Measurements from ENCODE around the gene SYNE2.
"Not testable (repeated sequence)": the region's sequence is repeated elsewhere in the genome, so short reads cannot be mapped to it uniquely, and the experiment has no call there.

Gene SYNE2
- long read RNA-seq, donor 1, partial matches to known transcripts: 8 of 12 reads
- long read RNA-seq, donor 1, other reads (novel, unspliced or antisense): 0 of 12 reads
- long read RNA-seq, donor 2, partial matches to known transcripts: 0 of 1 reads
- long read RNA-seq, donor 2, other reads (novel, unspliced or antisense): 0 of 1 reads
- long read RNA-seq, donor 3, partial matches to known transcripts: 0 of 2 reads
- long read RNA-seq, donor 3, other reads (novel, unspliced or antisense): 0 of 2 reads
- long read RNA-seq, donor 4, partial matches to known transcripts: 10 of 11 reads
- long read RNA-seq, donor 4, other reads (novel, unspliced or antisense): 0 of 11 reads
- long read RNA-seq, donor 5: 0 reads
- long read RNA-seq, donor 6, partial matches to known transcripts: 12 of 13 reads
- long read RNA-seq, donor 6, other reads (novel, unspliced or antisense): 0 of 13 reads
- long read RNA-seq, donor 7: 0 reads
- long read RNA-seq, donor 8, partial matches to known transcripts: 25 of 27 reads
- long read RNA-seq, donor 8, other reads (novel, unspliced or antisense): 0 of 27 reads

- peak; percentile 96 for DNase-seq
These were observed at the start of gene SYNE2 for GRCh38 chr14:63852817-63853731. TSS of gene SYNE2 (plus strand) at chr14:63853004. CDS start at chr14:63909149, 56,145 bp downstream.

GRCh38 chr14:63803221-63803791, 49.5 kb upstream of the SYNE2 start:
- DNase-seq: not testable (repeated sequence)

DNA sequence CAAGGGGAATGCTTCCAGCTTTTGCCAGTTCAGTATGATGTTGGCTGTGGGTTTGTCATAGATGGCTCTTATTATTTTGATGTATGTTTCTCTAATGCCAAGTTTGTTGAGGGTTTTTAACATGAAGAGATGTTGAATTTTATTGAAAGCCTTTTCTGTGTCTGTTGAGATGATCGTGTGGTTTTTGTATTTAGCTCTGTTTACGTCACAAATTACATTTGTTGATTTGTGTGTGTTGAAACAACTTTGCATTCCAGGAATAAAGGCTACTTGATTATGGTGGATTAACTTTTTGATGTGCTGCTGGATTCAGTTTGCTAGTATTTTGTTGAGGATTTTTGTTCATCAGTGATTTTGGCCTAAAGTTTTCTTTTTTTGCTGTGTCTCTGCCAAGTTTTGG, 46.7 kb upstream of the SYNE2 start:
- DNase-seq: not testable (repeated sequence)

DNA sequence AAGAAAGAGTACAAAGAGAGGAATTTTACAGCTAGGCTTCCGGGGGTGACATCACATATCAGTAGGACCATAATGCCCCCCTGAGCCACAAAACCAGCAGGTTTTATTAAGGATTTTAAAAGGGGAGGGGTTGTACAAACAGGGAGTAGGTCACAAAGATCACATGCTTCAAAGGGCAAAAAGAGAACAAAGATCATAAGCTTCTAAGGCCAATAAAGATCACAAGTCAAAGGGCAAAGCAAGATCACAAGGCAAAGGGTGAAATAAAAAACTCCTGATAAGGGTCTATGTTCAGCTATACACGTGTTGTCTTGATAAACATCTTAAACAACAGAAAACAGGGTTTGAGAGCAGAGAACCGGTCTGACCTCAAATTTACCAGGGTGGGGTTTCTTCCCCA, 41.1 kb upstream of the SYNE2 start:
- DNase-seq: not testable (repeated sequence)

- DNase-seq: no peak
These were observed 19.1 kb upstream of the SYNE2 start for GRCh38 chr14:63833728-63834127.

- DNase-seq: no peak
These were observed 11.8 kb upstream of the SYNE2 start for GRCh38 chr14:63840981-63841380.

DNA sequence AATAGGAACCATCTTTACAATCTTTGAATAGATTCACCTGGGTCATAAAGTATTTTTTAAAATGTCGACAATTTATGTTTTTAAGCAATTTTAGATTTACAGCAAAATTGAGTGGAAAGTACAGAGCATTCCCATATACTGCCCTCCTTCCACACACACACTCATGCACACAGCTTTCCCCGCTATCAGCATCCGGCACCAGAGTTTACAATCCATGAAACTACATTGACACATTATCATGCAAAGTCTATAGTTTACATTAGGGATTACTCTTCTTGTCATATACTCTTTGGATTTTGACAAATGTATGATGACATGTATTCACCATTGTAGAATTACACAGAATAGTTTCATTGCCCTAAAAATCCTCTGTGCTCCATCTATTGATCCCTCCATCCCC, 9.0 kb upstream of the SYNE2 start:
- no peak for DNase-seq

- DNase-seq: no peak
These were observed 3.9 kb upstream of the SYNE2 start for GRCh38 chr14:63848890-63849289.

GRCh38 chr14:63852271-63852816, 460 bp upstream of the SYNE2 start:
- DNase-seq: peak; percentile 91

GRCh38 chr14:63853831-63854293, 1.1 kb downstream of the SYNE2 start:
- DNase-seq: peak; percentile 73

GRCh38 chr14:63854330-63854729, 1.5 kb downstream of the SYNE2 start:
- no peak for DNase-seq

- DNase-seq: peak; percentile 6
These were observed 2.5 kb downstream of the SYNE2 start for GRCh38 chr14:63855281-63855680.

DNA sequence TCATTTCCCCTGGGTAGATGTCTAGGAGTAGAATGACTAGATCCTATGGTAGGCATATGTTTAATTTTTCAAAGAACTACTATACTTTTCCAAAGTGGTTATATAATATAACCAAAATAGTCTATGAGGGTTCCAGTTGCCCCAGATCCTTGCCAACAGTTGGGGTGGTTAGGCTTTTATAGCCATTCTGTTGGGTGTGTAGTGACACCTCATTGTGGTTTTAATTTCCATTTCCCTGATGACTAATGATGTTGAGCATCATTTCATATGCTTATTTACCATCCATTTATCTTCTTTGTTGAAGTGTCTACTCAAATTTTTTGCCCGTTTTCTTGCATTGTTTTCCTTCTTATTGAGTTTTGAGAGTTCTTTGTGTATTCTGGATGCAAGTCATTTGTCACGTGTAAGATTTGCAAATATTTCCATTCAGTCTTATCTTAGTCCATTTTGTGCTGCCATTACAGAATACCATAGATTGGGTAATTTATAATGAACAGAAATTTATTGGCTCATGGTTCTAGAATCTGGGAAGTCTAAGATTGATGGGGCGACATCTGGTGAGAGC, 4.7 kb downstream of the SYNE2 start:
- DNase-seq: no peak

DNA sequence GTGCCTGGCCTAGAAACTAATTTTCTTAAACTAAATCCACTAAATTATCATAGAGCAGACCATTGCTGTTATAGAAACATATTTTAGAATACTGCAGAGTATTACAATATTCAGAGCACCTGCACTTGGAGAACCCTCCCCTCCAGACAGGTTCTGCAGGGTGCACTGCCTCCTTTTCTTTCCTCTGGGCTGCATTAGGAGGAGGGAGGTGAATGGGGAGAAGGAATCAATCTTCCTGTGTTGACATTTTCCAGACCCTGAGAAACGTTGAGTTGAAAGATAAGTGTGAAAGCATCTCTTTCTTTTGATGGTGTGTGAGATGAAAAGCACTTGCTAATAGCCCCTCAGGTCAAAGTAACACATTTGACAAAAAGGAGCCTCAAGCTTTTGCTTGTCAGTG, 7.3 kb downstream of the SYNE2 start:
- DNase-seq: no peak

- no peak for DNase-seq
These were observed 9.4 kb downstream of the SYNE2 start for GRCh38 chr14:63862163-63862562.

DNA sequence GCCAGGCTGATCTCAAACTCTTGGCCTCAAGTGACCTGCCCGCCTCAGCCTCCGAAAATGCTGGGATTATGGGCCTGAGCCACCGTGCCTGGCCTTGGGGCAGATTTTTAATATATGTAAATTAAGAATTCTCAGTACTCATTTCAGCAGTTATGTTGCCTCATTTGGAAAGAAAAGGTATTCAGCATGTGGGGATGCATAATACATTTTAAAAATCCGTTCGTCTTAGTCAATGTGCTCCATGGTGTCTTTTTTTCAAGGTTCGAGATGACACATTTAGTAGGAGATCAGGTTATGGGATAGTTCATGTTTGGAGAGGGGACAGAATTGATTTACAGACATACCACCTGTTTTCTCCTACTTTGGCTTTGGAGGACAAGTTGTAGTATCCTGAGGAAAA, 10.2 kb downstream of the SYNE2 start:
- DNase-seq: no peak

GRCh38 chr14:63864775-63865174, 12.0 kb downstream of the SYNE2 start:
- not testable (repeated sequence) for DNase-seq

GRCh38 chr14:63867933-63868921, 15.4 kb downstream of the SYNE2 start:
- no peak for DNase-seq

DNA sequence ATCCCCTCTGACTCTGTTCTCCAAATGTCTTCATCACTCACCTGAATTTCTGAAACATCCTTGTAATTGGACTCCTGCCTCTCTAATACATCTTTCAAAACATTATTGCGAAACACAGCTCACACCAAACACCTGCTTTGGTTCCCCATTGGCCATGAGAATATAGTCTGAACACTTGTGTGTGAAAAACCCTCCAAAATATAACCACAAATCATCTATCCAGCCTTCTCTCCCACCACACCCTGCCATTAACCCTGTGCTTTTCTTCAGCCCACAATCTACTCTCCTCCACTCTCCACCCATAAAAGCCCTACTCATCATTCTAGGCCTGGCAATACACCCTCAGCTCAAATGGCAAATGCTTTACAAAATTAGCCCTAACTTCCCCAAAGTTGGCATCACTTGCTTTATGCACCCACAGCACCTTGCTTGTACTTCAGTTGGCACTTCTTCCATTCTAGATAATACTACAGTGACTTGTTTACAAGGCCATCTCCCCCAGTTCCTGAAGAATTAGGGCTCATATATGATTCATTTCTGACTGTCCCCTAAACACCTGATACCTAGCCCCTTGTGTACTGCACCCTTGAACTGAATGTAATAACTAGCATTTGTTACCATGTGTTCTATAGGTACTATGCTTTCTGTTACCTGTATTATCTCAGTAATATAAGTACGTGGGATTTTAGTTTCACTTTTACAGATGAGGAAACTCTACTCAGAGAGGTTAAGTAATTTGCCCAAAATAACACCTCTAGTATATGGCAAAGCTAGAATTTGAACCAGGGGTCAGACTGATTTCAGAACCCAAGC, 17.3 kb downstream of the SYNE2 start:
- DNase-seq: not testable (repeated sequence)

- DNase-seq: not testable (repeated sequence)
These were observed 17.9 kb downstream of the SYNE2 start for GRCh38 chr14:63870753-63871037.
